Gastroesophageal sphincter (tissue), 3 donors: ENCODE results near the gene GTF2I.
"Not testable (repeated sequence)": the region's sequence is repeated elsewhere in the genome, so short reads cannot be mapped to it uniquely, and the experiment has no call there.

Experiments
- CTCF ChIP-seq, 4 experiments: fragments of 200-600 bp in 2 of 4; fragments of 450-650 bp in 2 of 4; sonication (generic) in 1 of 4; IDR thresholded peaks; one replicate each; pipeline ENCODE4 v1.5.1; 2017 to 2019; ENCODE audit warnings: antibody characterized with exemption in 4 of 4, mild to moderate bottlenecking in 2 of 4, moderate library complexity in 2 of 4
- EP300 ChIP-seq: sonication (generic); formaldehyde crosslinking; IDR thresholded peaks from one replicate; pipeline ENCODE4 v1.6.1; 2017; ENCODE audit warnings: antibody characterized with exemption, mild to moderate bottlenecking
- POLR2A ChIP-seq, 2 donors: fragments of 450-650 bp; IDR thresholded peaks; one replicate each; pipeline ENCODE4 v1.6.1; 2017; ENCODE audit warnings: antibody characterized with exemption in 2 of 2, mild to moderate bottlenecking in 2 of 2, moderate library complexity in 1 of 2

GRCh38 chr7:74667520-74667919, 10.0 kb downstream of the GTF2I start:
- not testable (repeated sequence) for TF ChIP-seq POLR2A (IDR thresholded peaks at IDR 0.05); CTCF (IDR thresholded peaks at IDR 0.05); EP300
